ENCODE data around the gene GCLC.

GRCh38 chr6:53501432-53501831 lies 43.5 kb downstream of the GCLC start:
- TF ChIP-seq CTCF (IDR thresholded peaks at IDR 0.05; ENCODE audit: insufficient read depth, low read length, poor library complexity, severe bottlenecking) (no peak), EZH2phosphoT487 (conservative IDR thresholded peaks at IDR 0.05; ENCODE audit: low read length) (no peak)
